Astrocyte of the spinal cord (primary cell): ENCODE results near the gene MTA3.

ENCODE experiments used
- DNase-seq: peaks from one replicate; pipeline ENCODE4 v3.0.0; 2011; ENCODE audit warnings: low read depth, low spot score
- H3K4me3 ChIP-seq: 2 replicates; pipeline ENCODE4 v1.5.1; 2011; ENCODE audit warnings: low read depth, mild to moderate bottlenecking, low read length, moderate library complexity
- CTCF ChIP-seq: IDR thresholded peaks from 2 replicates; pipeline ENCODE4 v1.5.1; 2012; ENCODE audit warnings: low read depth, mild to moderate bottlenecking, low read length, inconsistent platforms
- in situ Hi-C: cut with HindIII; loops from 2 replicates; pipeline ENCODE4 v1.10.0; 2017; ENCODE audit warnings: low sequenced_read_pairs

The MTA3 gene

GRCh38 chr2:42799881-42800280, 231.4 kb downstream of the MTA3 start:
- in situ Hi-C loops, result no loop called here
- no peak for TF ChIP-seq CTCF
- DNase-seq, result no peak
- H3K4me3 ChIP-seq, result no peak overlapping the region

DNA sequence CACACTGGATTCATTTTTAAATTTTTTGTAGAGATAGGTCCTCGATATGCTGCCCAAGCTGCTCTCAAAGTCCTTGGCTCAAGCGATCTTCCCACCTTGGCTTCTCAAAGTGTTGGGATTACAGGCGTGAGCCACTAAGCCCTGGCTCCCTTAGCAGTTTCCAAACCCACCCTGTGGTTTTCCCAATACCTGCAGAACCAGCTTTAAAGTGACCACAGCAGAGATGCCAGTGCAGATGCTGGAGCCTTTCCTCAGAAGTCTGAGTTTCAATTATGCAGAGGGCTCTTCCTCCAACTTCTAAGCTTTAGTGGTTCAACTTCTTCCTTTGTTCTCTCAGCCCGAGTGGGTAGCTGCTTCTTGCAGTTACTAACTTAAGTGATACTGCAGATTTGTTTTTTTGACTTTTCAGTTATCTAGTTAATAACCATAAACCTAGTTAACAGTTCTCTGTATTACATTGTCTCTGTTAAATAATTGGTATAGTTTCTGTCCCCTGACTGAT, 232.1 kb downstream of the MTA3 start:
- H3K4me3 ChIP-seq, result no peak overlapping the region
- in situ Hi-C loops, result no loop called here
- no peak for DNase-seq
- no peak for TF ChIP-seq CTCF

DNA sequence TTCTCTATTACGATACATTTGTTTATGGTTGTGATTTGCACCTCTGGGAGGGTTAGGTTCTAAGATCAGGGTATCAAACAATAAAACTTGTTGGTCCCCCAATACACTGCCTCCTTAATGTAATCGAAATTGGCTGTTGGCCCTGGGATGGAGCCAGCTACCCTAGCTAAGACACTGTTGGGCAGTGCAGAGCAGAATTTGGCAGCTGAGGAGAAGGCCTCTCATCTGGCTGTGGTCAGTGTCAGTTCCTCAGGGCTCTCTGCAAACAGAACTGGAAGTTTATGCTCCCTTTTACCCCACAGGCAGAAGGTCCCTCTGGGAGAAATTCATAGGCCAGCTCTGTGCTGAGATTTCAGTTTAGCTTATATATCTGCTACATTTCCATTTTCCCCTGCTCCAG, 232.5 kb downstream of the MTA3 start:
- H3K4me3 ChIP-seq, result no peak overlapping the region
- in situ Hi-C loops, result no loop called here
- DNase-seq, result no peak
- no peak for TF ChIP-seq CTCF

DNA sequence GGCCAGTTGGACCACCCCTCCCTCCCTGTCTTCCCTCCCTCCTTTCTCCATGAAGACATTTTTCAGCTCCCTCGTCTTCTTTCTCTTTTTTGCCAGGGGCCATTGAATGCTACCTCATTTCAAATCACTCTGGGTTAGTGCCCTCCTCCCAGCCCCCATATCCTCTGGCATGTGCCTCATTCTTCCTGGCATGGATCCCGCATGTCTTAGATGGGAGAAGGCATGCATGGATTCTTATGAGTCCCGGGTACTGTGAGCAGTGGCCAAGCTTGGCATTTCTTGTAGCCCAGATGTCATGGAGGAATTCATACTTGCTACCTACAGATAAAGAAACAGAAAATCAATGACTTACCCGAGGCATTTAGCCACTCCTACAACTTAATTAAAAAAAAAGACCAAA, 232.9 kb downstream of the MTA3 start:
- H3K4me3 ChIP-seq, result no peak overlapping the region
- no peak for TF ChIP-seq CTCF
- no peak for DNase-seq
- in situ Hi-C loops, result no loop called here

DNA sequence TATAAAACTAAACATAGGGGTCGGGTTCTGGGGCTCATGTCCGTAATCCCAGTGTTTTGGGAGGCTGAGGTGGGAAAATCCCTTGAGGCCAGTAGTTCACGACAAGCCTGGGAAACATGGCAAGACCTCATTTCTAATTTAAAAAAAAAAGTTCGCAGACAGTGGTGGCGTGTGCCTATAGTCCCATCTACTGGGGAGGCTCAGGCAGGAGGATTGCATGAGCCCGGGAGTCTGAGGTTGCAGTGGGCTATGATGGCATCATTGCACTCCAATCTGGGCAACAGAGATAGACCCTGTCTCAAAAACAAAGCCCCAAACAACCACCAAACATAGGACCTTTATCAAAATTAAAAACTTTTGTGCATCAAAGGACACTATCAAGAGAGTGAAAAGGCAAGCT, 233.7 kb downstream of the MTA3 start:
- no peak overlapping the region for H3K4me3 ChIP-seq
- no peak for TF ChIP-seq CTCF
- no peak for DNase-seq
- in situ Hi-C loops, result no loop called here

GRCh38 chr2:42804338-42804737, 235.9 kb downstream of the MTA3 start:
- peak; percentile 6 for DNase-seq
- in situ Hi-C loops, result no loop called here
- no peak overlapping the region for H3K4me3 ChIP-seq
- TF ChIP-seq CTCF, result no peak

- no peak for DNase-seq
- TF ChIP-seq CTCF, result no peak
- H3K4me3 ChIP-seq, result no peak overlapping the region
- in situ Hi-C loops, result no loop called here
Measured at GRCh38 chr2:42804891-42805290, 236.5 kb downstream of the MTA3 start.
